HG03558 (cell line): ENCODE data around the gene TCF15.

Source experiments
- ATAC-seq: cut with Tn5 transposase; IDR thresholded peaks from one replicate; pipeline ENCODE4 v1.9.1; 2021; ENCODE audit warnings: moderate number of reproducible peaks; ENCODE audit not compliant: unreplicated experiment; ENCODE audit errors: extremely low read depth

The TCF15 gene

DNA sequence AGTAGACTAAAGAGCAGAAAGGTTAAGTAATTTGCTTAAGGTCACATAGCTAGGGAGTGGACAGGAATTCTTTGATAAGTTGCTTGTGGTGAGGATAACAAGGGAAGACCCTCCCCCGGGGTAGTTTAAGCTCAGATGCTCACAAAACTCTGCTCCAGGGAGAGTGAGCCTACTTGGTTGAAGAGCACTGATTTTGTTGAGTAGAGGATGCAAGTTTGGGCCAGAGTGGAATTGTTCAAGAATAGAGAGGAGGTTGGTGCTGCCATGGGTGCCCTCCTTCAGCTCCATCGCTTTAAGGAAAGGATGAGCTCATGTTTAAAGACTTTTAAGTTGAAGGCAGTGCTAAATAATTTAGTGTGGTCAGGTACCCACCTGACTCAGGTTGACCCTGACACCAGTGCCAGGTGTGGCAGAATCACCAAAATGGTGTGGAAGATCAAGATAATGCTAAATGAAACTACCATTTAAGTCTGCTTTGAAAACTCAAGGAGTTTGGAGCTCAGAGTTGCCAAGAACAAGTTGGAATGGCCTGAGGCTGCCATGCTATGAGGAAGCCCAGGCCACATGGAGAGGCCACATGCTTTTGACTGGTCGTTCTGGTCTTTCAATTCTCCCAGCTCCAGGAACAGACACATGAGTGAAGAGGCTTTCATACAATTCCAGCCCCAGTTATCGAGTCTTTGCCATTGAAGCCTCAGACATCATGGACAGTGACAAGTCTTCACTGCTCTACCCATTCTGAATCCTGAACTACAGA lies 8.0 kb upstream of the TCF15 start:
- ATAC-seq: no peak

DNA sequence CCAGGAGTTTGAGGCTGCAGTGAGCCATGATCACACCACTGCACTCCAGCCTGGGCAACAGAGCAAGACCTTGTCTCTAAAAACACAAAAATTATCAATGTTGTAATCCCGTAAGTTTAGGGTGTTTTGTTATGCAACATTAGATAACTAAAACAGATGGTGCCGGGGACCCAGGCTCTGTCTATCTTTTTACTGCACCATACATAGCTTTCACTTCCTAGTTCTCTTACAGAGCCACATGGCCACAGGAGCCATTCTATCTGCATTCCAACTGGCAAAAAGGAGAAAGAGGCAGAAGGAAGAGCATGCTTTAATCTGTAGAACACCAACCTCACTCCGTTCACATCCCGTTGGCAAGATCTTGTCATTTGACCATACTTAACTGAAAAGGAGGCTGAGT lies 5.4 kb upstream of the TCF15 start:
- no peak for ATAC-seq

GRCh38 chr20:611843-612185 lies 1.7 kb upstream of the TCF15 start:
- ATAC-seq: no peak

DNA sequence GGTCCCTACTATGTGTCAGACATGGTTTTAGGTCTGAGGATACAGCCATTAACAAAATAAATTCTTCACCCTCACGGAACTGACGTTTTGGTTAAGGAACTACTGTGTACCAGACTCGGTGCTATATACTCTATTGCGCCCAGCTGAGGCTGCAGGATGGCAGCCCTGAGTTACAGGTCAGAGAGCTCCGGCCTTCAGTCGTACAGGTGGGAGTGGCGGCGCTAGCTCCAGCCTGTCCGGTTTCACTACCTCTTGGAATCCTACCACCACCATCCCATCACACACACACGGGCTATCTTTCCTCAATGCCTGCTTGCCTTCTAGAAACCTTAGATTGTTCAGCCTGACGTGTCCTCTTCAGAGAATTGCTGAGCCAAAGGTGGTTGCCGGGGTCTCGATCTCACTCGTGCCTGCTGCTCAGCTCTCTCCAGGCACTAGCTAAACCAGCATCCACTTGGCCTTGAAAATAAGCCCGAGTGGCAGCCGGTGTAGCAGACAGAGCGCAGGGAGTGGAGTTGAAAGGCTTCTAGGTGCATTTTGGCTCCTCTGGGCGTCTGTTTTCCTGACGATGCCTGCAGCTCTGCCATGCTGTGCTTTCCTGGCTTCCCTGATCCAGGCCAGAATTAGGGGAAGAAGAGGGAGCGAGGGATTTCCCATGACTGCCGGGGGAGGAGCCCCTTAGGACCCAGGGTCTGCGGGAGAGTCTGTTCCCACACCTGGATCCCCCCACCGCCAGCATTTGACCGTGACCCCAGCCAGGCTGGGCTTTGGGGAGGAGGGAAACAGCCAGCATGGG lies 1.1 kb upstream of the TCF15 start:
- ATAC-seq: no peak

DNA sequence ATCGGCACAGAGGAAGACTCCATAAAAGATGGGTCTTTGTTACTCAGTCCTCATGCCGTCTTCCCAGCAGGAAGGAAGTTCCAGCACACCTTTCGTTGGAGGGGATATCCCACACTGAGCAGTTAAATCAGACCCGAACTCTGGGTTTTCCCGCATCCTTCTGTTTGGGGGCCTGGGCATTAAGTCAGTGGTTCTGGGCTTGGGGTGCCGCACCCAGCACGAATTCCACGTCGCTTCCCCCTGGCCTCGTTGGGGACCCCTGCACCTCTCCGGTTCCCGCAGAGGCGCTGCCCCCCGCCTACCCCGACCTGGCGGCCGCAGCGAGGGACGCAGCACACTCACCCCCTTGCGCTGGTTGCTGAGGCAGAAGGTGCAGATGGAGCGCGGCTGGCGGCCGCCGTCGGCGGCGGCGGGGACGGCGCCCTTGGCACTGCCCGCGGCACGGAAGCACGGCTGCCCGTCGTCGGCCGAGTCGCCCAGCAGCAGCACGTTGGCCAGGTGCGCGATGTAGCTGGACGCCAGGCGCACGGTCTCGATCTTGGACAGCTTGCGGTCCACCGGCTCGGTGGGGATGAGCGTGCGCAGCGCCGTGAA lies 641 bp downstream of the TCF15 start:
- ATAC-seq: no peak

- ATAC-seq: no peak
Observed at GRCh38 chr20:608970-609369, 1.1 kb downstream of the TCF15 start.

- no peak for ATAC-seq
Observed at GRCh38 chr20:607476-607875, 2.6 kb downstream of the TCF15 start.

DNA sequence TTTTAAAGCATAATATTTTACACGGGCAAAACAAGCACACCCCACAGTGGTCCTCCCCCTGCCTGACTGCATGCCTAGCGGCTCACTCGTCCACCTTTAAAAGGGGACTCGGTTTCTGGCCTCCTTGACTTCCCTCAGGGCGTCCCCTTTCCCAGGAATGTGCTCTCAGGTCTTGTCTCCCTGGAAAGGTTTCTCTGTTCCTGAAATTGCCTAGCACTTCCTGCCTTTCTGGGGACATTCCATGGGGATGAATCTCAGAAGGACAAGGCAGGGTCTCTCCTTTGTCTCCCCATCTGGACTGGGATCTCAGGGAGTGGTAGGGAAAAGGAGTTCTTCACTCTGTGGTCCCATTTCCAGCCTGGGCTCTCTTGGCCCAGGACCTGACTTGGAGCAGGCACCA lies 4.9 kb downstream of the TCF15 start:
- ATAC-seq: no peak

DNA sequence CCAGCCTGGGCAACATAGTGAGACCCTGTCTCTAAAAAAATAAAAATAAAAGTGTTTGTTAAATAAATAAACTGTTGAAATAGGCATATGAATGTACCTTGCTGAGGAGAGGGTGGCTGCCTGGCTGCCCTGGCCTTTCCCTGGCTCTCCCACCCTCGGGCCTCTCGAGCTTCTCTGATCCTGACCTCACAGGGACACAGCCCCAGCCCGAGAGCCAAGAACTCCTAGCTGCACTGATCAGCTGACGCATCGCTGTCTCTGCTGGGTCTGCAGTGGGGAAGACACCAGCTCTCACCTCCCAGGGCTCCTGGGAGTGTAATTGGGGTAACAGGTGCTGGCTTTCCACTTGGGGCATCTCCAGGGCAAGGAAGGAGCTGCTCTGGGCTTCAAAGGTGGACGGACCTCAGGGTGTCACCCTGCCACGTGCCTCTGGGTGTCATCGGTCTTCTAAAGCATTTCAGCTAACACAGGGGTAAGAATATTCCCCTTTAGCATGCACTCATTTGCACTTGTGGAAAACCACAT lies 6.9 kb downstream of the TCF15 start:
- no peak for ATAC-seq

DNA sequence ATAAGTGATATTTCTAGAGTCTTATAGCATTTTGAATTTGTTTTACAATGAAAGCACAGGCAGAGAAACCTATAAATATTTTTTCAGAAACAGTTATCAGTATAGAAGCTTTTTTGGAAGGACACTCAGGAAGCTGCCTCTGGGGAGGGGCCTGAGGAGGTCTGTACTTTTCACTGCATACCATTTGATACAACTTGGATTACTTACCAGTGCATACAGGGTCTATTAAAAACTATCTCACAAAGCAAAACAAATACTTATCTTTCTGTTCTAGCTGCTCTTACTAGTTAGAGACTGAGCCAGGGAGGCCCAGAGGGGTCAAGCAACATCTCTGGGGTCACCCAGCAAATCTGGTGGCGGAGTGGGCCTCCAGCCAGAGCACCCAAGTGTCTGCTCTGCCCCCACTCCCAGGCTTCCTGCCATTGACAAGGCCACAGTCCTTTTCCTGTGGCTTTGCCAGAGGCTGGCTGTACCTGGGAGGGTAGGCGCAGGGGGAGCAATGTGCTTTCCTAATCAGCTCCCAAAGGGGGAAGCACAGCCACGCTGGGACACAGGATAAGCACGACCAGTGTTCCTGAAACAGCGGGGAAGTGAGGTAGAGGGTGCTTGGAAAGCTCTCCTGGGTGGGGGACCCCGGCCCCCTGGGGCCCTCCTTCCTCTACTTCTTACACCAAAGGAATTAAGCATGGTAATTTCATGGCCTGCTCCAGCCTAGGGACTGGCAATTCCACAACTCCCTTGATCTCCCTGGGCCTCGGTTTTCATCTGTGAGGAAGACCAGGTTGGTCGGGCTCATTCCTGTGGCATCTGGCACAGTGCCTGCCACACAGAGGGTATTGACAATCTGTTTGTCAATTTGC lies 7.8 kb downstream of the TCF15 start:
- no peak for ATAC-seq

- ATAC-seq: no peak
Observed at GRCh38 chr20:600736-601135, 9.4 kb downstream of the TCF15 start.

DNA sequence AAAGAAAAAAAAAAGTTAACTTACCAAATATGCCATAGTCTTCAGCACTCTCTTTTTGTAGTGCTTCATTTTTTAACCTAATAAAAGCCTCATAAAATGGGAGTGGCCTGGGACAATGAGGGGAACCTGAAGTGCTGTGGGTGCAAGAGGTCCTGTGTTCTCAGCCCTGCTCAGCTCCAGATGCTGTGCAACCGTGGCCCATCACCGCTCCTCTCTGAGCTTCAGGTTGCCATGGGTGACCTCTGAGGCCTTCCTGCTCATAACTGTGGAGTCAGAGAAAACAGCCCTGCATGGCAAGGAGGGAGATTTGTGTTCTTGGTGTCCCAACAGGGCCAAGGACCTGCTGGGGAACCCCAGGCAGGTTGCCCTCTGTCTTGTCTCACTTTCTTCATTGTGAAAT lies 10.0 kb downstream of the TCF15 start:
- no peak for ATAC-seq

GRCh38 chr20:598133-598850 lies 11.8 kb downstream of the TCF15 start:
- ATAC-seq: no peak

- ATAC-seq: no peak
Observed at GRCh38 chr20:597560-597959, 12.5 kb downstream of the TCF15 start.

GRCh38 chr20:595330-596308 lies 14.5 kb downstream of the TCF15 start:
- ATAC-seq: no peak

DNA sequence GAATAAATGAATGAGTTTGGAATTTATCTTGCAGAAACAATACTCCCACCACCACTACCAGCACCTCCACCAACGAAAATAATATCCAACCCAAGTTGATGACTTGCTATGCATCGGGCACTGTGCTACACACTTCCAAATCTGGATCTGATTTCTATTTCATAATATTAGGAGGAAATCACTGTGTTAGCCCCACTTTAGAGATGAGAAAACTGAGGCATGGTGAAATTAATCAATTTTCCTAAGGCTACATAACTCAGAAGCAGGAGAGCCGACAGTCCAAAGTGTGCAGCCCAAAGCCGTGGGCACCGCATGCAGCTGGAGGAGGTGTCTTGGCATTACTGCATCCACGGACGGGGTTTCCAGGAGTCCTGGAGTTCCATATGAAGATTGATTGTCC lies 17.6 kb downstream of the TCF15 start:
- no peak for ATAC-seq

GRCh38 chr20:591941-592340 lies 18.2 kb downstream of the TCF15 start:
- ATAC-seq: no peak

DNA sequence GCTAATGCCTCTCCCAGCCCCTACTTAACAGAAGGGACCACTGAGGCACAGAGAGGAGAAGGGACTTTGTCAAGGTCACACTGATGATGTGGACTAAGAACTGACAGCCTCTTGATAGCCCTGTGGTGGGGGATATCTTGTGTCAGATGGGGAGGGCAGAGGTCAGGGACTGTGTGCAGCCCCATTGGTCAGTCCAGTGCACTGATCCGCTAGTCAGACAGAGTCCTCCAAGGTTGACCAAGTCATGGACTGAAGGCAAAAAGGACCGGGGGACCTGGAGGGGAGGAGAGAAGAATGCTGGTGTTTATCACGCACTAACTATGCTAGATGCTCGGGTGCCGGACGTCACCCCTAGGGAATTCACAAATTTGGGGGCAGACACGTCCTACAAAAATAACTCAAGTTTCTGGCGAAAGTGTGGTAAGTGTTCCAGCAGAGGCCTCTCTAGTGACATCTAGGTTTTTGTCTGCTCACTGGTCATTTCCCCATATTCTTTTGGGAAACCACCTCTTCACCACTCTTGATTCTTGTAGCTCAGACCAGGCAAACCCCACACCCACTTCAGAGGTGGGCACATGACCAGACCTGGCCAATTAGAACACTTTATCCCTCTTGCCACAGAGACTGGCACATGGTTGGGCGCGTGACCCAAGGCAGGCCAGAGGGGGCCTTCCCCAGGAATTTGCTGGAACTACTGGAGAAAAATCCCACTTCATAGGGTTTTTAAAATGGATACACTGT lies 21.0 kb downstream of the TCF15 start:
- ATAC-seq: no peak
